Posterior vena cava (tissue), 2 donors: Measurements from ENCODE around the gene ABL1. TPM values are rescaled to one million over a fixed set of nuclear protein-coding genes. Genes with fewer than 3 reads are reported as not detected.

Experiments
- DNase-seq: peaks from one replicate; pipeline ENCODE4 v3.0.0-alpha.2; 2020; ENCODE audit warnings: low spot score
- intact Hi-C, 2 donors: fragments of 100-400 bp; cut with DNase I; formaldehyde crosslinking; loops; one replicate each; pipeline versions ENCODE4 v1.14.1 to v1.14.2; 2022 to 2023
- total RNA-seq, 2 donors: library from RNA; stranded (reverse); fragmentation: NEBNext Ultra II Directional; extraction: Animal tissue kit (Norgen Biotek cat#: 25700); gene quantifications; one replicate each; pipeline ENCODE4 v1.2.1, GENCODE V29; 2021
- donor health status: DM: yes; HTN: yes; CAD: no.
- donor health status: DM: yes; HTN: yes; CAD: no.

The ABL1 gene
- total RNA-seq, 2 donors from 2014 or later: 80.5 to 85.0 TPM

GRCh38 chr9:130895481-130896232 is 60.6 kb downstream of the ABL1 start:
- intact Hi-C loops: loop anchor here in 1 of 2 donors (10.0 kb wide), 1 partner anchor 99 kb away; no protein-coding TSS in a partner anchor
- DNase-seq: no peak

- intact Hi-C loops: loop anchor here in 1 of 2 donors (10.0 kb wide), 1 partner anchor 98 kb away; no protein-coding TSS in a partner anchor
- no peak for DNase-seq
Observed at GRCh38 chr9:130896233-130897014, 61.4 kb downstream of the ABL1 start, which contains the start of gene QRFP. Gene QRFP, minus strand, starts transcription at chr9:130896812. Its CDS starts 2,974 bp downstream, at chr9:130893838.

- intact Hi-C loops: loop anchor here in 1 of 2 donors (10.0 kb wide), 1 partner anchor 98 kb away; no protein-coding TSS in a partner anchor
- DNase-seq: no peak
Observed at GRCh38 chr9:130897105-130897751, 62.2 kb downstream of the ABL1 start.

- intact Hi-C loops: loop anchor here in 1 of 2 donors (10.0 kb wide), 1 partner anchor 97 kb away; no protein-coding TSS in a partner anchor
- DNase-seq: no peak
Observed at GRCh38 chr9:130897848-130898551, 62.9 kb downstream of the ABL1 start.

GRCh38 chr9:130898552-130898852 is 63.4 kb downstream of the ABL1 start:
- DNase-seq: no peak
- intact Hi-C loops: loop anchor here in 1 of 2 donors (10.0 kb wide), 1 partner anchor 96 kb away; no protein-coding TSS in a partner anchor

GRCh38 chr9:130899051-130899748 is 64.1 kb downstream of the ABL1 start:
- no peak for DNase-seq
- intact Hi-C loops: loop anchor here in 1 of 2 donors (10.0 kb wide), 1 partner anchor 96 kb away; no protein-coding TSS in a partner anchor

GRCh38 chr9:130900701-130901497 is 65.8 kb downstream of the ABL1 start:
- DNase-seq: no peak
- intact Hi-C loops: no loop called here

GRCh38 chr9:130901498-130902203 is 66.6 kb downstream of the ABL1 start:
- DNase-seq: no peak
- intact Hi-C loops: no loop called here

- DNase-seq: no peak
- intact Hi-C loops: no loop called here
Observed at GRCh38 chr9:130902204-130903185, 67.4 kb downstream of the ABL1 start.

GRCh38 chr9:130903194-130904069 is 68.4 kb downstream of the ABL1 start:
- intact Hi-C loops: no loop called here
- no peak for DNase-seq

GRCh38 chr9:130904070-130905044 is 69.3 kb downstream of the ABL1 start:
- DNase-seq: no peak
- intact Hi-C loops: no loop called here

- DNase-seq: no peak
- intact Hi-C loops: no loop called here
Observed at GRCh38 chr9:130905125-130905901, 70.3 kb downstream of the ABL1 start.
